CD4-positive, alpha-beta T cell treated with Interferon gamma for 1 hour (primary cell): ENCODE data around the gene STRN4.
"Not testable (repeated sequence)": the region's sequence is repeated elsewhere in the genome, so short reads cannot be mapped to it uniquely, and the experiment has no call there.

ENCODE experiments used
- DNase-seq: peaks from one replicate; pipeline ENCODE4 v3.0.0-alpha.2; 2020

STRN4 gene

GRCh38 chr19:46724468-46724867 lies 21.8 kb downstream of the STRN4 start:
- DNase-seq: no peak

DNA sequence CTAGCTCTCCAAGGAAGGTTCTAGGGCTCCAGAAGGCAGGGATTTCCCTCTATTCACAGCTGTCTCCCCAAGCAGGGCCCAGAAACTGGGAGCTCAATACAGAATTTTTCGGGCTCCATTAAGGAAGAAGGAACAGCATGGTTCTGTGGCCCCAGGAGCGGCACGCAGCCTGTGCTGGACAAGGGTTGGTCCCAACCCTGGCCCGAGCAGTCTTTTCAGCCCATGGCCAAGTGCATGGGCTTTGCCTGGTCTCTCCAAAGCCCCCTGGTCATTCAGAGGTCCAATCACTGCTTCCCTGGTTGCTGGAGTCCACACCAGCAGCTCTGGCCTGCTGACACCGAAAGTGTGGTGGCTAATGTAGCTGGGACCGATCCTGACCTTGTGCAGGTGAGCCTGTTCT lies 22.8 kb downstream of the STRN4 start:
- no peak for DNase-seq

DNA sequence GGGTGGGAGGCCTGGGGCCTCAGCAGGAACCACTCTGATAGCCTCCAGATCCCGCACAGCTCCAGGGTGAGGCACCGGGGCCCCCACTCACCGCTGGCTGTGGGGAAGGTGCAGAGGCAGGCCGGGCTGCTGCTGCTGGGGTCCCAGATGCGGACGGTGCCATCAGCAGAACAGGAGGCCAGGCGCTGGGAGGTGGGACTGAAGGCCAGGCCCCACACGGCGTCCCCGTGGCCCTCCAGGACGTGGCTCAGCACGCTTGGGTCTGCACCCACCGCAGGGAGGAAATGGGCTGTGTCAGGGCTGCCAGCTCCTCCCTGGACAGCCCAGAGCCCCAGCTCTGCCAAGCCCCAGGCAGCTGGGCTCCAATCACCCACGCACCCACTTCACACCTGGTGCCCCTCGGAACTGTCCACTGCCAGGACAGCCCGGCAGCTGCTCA lies 23.2 kb downstream of the STRN4 start:
- no peak for DNase-seq

- DNase-seq: no peak
Observed at GRCh38 chr19:46722421-46723022, 23.7 kb downstream of the STRN4 start.

- no peak for DNase-seq
Observed at GRCh38 chr19:46722004-46722380, 24.3 kb downstream of the STRN4 start.

GRCh38 chr19:46721269-46722003 lies 24.8 kb downstream of the STRN4 start:
- DNase-seq: no peak

DNA sequence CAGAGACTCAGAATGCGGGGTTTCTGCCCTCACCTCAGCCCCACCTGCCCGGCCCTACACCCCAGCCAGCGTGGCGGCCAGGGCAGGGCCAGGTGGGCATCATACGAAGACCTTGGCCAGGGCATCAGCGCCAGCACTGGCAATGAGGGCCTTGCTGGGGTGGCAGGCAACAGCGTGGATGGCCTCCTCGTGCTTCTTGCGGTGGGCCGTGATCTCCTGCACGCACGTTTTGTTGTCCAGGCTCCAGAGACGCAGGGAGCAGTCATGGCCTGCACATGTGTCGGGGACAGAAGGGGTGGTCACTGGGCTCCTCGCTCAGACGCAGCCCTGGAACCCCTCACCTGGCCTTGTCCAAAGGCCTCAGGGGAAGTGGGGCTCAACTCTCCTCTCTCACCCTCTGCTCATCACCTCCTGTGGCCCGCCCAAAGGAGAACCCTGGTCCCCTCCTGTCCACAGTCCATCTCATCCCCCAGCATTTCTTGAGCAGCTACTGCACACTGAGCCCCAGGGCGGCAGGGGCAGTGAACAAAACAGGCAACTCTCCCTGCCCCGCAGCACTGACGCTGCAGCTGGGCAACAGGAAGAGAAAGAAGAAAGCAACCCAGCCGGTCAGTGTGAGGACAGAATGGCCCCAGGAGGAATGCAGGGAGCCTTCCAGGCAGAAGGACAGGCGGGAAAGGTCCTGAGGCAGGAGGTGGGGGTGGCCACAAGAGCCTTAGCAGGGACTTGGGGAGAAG lies 25.6 kb downstream of the STRN4 start:
- DNase-seq: no peak

DNA sequence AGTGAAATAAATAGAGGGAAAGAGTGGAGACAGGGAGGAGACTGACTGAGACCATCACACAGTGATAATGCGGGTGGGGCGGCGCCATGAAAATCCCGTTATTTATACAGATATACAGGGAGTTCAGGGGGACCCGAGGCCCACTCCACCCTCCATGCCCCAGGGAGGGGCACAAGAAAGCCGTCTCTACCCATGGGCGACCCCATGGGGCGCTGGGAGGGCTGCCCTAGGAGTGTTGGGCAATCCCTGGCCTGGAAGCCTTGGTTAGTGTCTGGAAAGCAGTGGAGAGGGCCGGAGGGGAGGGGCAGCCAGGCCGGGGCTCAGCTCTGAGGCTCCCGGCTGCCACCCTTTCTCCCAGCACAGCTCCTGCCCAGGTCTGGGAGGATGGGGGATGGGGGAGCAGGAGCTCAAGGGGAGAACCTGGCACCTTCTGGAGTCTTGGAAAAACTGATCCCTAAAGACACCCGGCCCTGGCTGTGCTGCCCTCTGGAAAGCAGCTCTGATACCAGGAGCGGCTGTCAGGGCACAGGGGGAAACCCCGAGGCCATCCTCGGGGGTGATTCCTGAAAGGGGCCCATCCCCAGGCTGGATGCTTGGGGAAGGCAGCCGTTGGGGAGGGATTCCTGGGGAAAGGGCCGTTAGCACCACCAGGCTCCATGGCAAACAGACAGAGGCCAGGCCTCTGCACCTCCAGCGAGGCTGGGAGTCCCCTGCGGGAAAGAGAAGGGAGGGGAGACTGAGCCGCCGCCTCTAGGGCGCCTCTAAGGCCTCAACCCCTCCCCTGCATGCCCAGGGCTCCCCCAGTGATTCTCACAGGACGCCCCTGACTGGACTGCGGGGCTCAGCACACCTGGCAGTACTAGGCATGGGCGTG lies 26.4 kb downstream of the STRN4 start:
- no peak for DNase-seq

GRCh38 chr19:46718934-46719622 lies 27.2 kb downstream of the STRN4 start:
- DNase-seq: peak; percentile 53

DNA sequence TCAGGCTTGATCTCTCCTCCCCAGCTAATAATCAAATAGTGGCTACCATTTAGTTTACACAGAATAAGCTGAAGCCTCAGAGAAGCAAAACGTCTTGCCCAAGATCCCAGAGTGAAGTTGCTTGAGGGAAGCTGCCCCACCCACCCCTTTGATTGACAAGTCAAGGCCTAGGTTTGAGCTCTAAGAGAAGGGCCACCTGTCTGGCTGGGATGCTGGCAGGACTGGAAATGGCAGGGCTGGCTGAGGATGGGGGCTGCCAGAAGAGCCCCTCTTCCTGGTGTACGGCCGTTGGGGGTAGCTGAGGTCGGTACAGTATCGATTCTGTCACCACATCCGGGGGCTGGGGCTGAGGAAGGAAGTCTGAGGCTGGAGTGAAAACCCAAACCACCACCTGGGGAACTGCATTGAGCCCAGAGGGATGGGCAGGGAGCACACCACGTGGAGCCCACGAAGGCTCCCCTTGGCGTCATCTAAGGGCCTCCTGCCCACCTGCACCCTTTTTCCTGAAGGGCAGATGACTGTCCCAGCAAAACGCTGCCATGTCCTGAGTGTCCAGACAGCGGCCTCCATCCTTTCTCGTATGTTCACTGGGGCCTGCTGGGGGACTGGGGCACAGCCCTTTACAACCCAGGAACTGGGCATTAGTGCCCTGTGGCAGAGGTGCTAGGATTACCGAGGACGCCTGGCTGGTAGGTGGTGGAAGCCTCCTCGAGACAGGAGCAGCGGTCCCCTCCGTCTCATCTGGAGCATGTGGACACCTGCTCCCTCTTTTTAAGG lies 27.9 kb downstream of the STRN4 start:
- peak; percentile 60 for DNase-seq

- DNase-seq: no peak
Observed at GRCh38 chr19:46717716-46718143, 28.5 kb downstream of the STRN4 start.

DNA sequence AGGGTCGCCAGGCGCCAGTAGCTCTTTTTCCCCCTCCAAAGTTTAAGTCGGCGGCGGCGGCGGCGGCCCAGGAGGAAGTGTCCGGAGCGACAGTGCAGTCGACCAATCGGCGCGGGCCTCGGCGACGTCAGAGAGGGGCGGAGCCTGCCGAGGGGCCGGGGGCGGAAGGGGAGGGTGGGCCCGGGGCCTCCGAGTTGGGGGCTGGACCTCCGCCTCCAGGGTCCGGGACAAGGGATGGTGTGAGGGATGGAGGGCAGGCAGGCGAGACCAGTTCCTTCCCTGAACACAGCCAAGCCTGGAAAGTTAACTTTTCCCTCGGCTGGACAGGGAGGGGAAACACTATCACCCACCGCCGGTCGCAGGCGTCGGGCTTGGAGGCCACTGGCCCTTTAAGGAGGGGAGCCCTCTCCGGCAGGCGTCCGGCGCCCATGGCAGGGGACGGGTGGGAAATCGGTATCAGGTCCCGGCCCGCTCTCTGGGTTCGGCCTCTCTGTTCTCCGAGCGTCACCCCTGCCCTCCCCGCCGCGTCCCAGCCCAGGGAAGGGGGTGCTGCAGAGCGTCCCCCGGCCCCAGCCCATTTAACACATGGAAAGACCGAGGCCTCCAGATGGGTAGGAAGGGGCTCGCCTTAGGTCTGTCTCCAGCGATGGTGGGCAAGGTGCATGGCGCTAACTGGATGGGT lies 29.1 kb downstream of the STRN4 start, which contains the start of gene PRKD2:
TSS of gene PRKD2 (minus strand) at position 81 of the 682 bp plus-strand sequence. CDS start 744 bp downstream, outside the sequence.
- peak; percentile 82 for DNase-seq

DNA sequence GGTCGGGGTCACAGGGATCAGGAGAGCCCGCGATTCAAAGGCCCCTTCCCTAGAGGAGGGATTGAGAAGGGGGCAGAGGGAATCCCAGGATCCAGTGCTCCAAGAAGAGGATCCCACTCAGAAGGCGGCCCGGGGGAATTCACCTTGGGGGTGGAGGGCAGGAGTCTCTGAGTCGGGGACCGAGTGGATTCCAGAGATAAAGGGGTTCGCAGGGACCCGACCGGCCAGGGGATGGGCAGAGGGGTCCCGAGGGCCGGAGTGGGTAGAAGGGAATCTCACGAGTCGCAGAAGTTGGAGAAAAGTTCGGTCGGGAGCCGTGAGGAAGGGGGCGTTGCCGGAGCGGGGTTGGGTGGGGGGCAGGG lies 29.6 kb downstream of the STRN4 start:
- no peak for DNase-seq

DNA sequence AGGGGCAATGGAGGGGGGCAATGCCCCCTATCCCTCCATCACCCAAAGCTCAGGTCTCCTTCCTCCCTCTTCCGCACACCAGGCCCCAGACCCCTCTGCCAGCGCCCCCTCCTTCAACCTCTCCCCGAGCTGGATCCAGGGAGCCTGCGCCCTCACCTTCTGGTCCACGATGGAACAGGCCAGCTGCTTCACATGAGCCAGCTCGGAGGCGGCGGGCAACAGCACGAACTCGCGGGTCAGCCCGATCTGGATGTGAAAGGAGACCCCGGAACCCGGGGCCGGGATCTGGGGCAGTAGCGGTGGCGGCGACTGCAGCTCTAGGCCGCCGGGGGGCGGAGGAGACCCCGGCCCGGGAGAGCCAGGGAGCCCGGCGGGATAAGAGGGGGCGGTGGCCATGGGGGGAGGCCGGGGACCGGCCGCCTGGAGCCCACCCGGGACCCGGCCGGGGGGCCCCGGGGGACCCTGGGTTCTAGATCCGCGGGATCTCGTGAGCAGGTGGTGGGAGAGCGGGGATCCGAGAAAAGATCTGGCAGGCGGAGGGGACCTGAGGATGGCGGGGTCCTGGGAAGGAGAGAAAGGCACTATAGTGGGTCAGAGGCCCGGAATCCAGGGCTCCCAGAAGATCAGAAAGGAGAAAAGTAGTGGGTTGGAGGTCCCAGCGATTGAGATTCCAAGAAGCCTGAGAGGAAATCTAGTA lies 30.1 kb downstream of the STRN4 start:
- DNase-seq: no peak

GRCh38 chr19:46715620-46715974 lies 30.7 kb downstream of the STRN4 start:
- DNase-seq: no peak

DNA sequence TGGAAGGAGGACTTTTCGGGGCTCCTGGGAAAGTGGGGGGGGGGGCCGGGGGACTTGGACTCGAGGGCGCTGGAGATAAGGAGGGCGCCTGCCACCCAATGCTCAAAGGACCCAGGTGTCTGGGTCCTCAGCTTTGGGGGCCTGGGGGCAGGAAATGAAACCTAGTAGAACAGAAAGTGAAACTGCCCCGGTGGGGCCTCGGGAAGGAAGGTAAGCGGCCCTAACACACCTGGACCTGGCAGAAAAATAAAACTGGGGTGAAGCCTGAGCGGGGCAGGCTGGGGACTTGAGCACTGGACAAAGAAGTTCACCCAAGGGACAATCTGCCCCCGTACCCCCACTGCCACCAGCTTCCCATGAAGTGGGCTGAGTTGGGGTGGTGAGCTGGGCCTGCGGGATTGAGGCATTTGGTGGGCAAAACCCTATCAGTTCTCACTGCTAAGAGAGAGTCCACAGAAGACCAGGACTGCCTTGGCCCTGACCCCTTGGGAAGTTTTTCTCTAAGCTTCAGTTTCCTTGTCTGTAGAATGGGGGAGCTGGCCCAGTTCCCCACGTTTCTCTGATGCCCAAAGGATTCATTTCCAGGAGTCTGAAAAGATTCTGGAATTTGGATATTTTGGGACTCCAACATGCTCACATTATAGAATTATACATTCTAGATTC lies 31.7 kb downstream of the STRN4 start:
- DNase-seq: peak; percentile 67

GRCh38 chr19:46713781-46714443 lies 32.3 kb downstream of the STRN4 start:
- peak; percentile 67 for DNase-seq

- not testable (repeated sequence) for DNase-seq
Observed at GRCh38 chr19:46712768-46713338, 33.4 kb downstream of the STRN4 start.

DNA sequence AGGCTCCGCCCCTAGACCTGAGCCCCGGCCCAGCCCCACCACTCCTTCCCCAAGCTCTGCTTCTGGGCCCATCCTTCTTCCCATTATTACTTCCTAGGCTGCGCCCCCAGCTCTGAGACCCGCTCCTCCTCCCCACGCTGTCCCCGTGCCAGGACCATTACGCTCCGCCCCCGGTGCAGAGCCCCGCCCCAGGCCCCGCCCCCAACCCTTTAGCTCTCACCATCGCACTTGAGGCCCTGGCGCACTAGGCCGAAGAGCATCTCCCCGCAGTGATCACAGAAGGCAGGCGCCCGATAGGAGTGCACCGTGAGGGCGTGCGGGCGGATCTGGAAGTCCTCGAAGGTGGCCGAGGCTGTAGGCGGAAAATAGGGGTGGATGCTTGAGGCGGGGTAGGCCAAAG lies 35.6 kb downstream of the STRN4 start:
- DNase-seq: no peak
